ENCODE data around the gene ZNF436. TPM values are rescaled to one million over a fixed set of nuclear protein-coding genes. Genes with fewer than 3 reads are reported as not detected.

Gene ZNF436
- total and polyA plus RNA-seq, 2 of the 13 experiments (the other 11 are each of a cell fraction or from before 2014, with no cell fraction given): 4.3 to 9.9 TPM

- TF ChIP-seq, protein P1, sequence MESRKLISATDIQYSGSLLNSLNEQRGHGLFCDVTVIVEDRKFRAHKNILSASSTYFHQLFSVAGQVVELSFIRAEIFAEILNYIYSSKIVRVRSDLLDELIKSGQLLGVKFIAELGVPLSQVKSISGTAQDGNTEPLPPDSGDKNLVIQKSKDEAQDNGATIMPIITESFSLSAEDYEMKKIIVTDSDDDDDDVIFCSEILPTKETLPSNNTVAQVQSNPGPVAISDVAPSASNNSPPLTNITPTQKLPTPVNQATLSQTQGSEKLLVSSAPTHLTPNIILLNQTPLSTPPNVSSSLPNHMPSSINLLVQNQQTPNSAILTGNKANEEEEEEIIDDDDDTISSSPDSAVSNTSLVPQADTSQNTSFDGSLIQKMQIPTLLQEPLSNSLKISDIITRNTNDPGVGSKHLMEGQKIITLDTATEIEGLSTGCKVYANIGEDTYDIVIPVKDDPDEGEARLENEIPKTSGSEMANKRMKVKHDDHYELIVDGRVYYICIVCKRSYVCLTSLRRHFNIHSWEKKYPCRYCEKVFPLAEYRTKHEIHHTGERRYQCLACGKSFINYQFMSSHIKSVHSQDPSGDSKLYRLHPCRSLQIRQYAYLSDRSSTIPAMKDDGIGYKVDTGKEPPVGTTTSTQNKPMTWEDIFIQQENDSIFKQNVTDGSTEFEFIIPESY (CRISPR knock-in tag; IDR thresholded peaks at IDR 0.05): 0 out of 2 replicates have a peak, but pooled peaks have one; percentile 7
- TF ChIP-seq CHD4 (IDR thresholded peaks at IDR 0.05; ENCODE audit: borderline replicate concordance, low read length): no peak
- peak; percentile 97 for TF ChIP-seq ZNF572 (CRISPR knock-in tag; IDR thresholded peaks at IDR 0.05)
- no peak for TF ChIP-seq ZNF12 (CRISPR knock-in tag; IDR thresholded peaks at IDR 0.05)
- 0 out of 2 replicates have a peak, but pooled peaks have one; percentile 13 for TF ChIP-seq HNF4G (IDR thresholded peaks at IDR 0.05; ENCODE audit: borderline replicate concordance, low read depth, low read length)
- TF ChIP-seq HNF4G (CRISPR knock-in tag; IDR thresholded peaks at IDR 0.05; ENCODE audit: borderline replicate concordance, low read depth): no peak
- TF ChIP-seq, protein P2, sequence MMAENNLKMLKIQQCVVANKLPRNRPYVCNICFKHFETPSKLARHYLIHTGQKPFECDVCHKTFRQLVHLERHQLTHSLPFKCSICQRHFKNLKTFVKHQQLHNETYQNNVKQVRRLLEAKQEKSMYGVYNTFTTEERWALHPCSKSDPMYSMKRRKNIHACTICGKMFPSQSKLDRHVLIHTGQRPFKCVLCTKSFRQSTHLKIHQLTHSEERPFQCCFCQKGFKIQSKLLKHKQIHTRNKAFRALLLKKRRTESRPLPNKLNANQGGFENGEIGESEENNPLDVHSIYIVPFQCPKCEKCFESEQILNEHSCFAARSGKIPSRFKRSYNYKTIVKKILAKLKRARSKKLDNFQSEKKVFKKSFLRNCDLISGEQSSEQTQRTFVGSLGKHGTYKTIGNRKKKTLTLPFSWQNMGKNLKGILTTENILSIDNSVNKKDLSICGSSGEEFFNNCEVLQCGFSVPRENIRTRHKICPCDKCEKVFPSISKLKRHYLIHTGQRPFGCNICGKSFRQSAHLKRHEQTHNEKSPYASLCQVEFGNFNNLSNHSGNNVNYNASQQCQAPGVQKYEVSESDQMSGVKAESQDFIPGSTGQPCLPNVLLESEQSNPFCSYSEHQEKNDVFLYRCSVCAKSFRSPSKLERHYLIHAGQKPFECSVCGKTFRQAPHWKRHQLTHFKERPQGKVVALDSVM (CRISPR knock-in tag; IDR thresholded peaks at IDR 0.05): no peak
- no peak for TF ChIP-seq SATB2 (CRISPR knock-in tag; IDR thresholded peaks at IDR 0.05)
- TF ChIP-seq KLF13 (CRISPR knock-in tag; IDR thresholded peaks at IDR 0.05): 0 out of 2 replicates have a peak, but pooled peaks have one; percentile 65
- peak; percentile 88; the same call in 1 of the 3 replicates for TF ChIP-seq MXI1 (IDR thresholded peaks at IDR 0.05; ENCODE audit: borderline replicate concordance, low read depth, low read length)
- TF ChIP-seq THAP7 (CRISPR knock-in tag; IDR thresholded peaks at IDR 0.05): peak; percentile 40; the same call in 1 of the 2 replicates
- TF ChIP-seq SAP130 (CRISPR knock-in tag; IDR thresholded peaks at IDR 0.05; ENCODE audit: low read depth): peak; percentile 89
- no peak for TF ChIP-seq ZNF547 (CRISPR knock-in tag; IDR thresholded peaks at IDR 0.05)
- TF ChIP-seq PLSCR1 (CRISPR knock-in tag; IDR thresholded peaks at IDR 0.05; ENCODE audit: borderline replicate concordance): no peak
- TF ChIP-seq BATF2 (CRISPR knock-in tag; IDR thresholded peaks at IDR 0.05): no peak
- TF ChIP-seq, protein P3, sequence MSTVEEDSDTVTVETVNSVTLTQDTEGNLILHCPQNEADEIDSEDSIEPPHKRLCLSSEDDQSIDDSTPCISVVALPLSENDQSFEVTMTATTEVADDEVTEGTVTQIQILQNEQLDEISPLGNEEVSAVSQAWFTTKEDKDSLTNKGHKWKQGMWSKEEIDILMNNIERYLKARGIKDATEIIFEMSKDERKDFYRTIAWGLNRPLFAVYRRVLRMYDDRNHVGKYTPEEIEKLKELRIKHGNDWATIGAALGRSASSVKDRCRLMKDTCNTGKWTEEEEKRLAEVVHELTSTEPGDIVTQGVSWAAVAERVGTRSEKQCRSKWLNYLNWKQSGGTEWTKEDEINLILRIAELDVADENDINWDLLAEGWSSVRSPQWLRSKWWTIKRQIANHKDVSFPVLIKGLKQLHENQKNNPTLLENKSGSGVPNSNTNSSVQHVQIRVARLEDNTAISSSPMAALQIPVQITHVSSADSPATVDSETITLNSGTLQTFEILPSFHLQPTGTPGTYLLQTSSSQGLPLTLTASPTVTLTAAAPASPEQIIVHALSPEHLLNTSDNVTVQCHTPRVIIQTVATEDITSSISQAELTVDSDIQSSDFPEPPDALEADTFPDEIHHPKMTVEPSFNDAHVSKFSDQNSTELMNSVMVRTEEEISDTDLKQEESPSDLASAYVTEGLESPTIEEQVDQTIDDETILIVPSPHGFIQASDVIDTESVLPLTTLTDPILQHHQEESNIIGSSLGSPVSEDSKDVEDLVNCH (CRISPR knock-in tag; IDR thresholded peaks at IDR 0.05): no peak
- 0 out of 2 replicates have a peak, but pooled peaks have one; percentile 16 for TF ChIP-seq ZNF788 (CRISPR knock-in tag; IDR thresholded peaks at IDR 0.05; ENCODE audit: borderline replicate concordance)
- TF ChIP-seq ZNF660 (CRISPR knock-in tag; IDR thresholded peaks at IDR 0.05; ENCODE audit: borderline replicate concordance, low read depth): no peak
- 0 out of 2 replicates have a peak, but pooled peaks have one; percentile 22 for TF ChIP-seq ZNF225 (CRISPR knock-in tag; IDR thresholded peaks at IDR 0.05)
- no peak for TF ChIP-seq ZNF724P (CRISPR knock-in tag; IDR thresholded peaks at IDR 0.05; ENCODE audit: borderline replicate concordance)
- no peak for TF ChIP-seq SIN3B (IDR thresholded peaks at IDR 0.05; ENCODE audit: low read length)
Observed at GRCh38 chr1:23367791-23368561, 1.7 kb downstream of the ZNF436 start (continued).

All from HepG2 (cell line).